ENCODE measurements around the gene CHRNA9.

CHRNA9 gene

GRCh38 chr4:40321574-40322275 lies 13.4 kb upstream of the CHRNA9 start:
- DNase-seq (ENCODE audit: low read depth), result peak; percentile 91
- no peak overlapping the region for H3K4me3 ChIP-seq (ENCODE audit: low read length)
- TF ChIP-seq CTCF (conservative IDR thresholded peaks at IDR 0.05; ENCODE audit: low read length), result no peak

- DNase-seq (ENCODE audit: low read depth), result peak; percentile 61
- H3K4me3 ChIP-seq (ENCODE audit: low read length), result no peak overlapping the region
- no peak for TF ChIP-seq CTCF (conservative IDR thresholded peaks at IDR 0.05; ENCODE audit: low read length)
Measured at GRCh38 chr4:40322811-40323210, 12.3 kb upstream of the CHRNA9 start.

GRCh38 chr4:40323866-40324265 lies 11.3 kb upstream of the CHRNA9 start:
- DNase-seq (ENCODE audit: low read depth), result no peak
- TF ChIP-seq CTCF (conservative IDR thresholded peaks at IDR 0.05; ENCODE audit: low read length), result no peak

GRCh38 chr4:40325406-40326019 lies 9.6 kb upstream of the CHRNA9 start:
- TF ChIP-seq CTCF (conservative IDR thresholded peaks at IDR 0.05; ENCODE audit: low read length), result peak; percentile 90
- DNase-seq (ENCODE audit: low read depth), result peak; percentile 72
- no peak overlapping the region for H3K4me3 ChIP-seq (ENCODE audit: low read length)

More at GRCh38 chr4:40323866-40324265, 11.3 kb upstream of the CHRNA9 start:
- no peak overlapping the region for H3K4me3 ChIP-seq (ENCODE audit: low read length)

- no peak for TF ChIP-seq CTCF (conservative IDR thresholded peaks at IDR 0.05; ENCODE audit: low read length)
- DNase-seq (ENCODE audit: low read depth), result no peak
- H3K4me3 ChIP-seq (ENCODE audit: low read length), result no peak overlapping the region
Measured at GRCh38 chr4:40327340-40327739, 7.8 kb upstream of the CHRNA9 start.

- DNase-seq (ENCODE audit: low read depth), result no peak
- TF ChIP-seq CTCF (conservative IDR thresholded peaks at IDR 0.05; ENCODE audit: low read length), result no peak
- no peak overlapping the region for H3K4me3 ChIP-seq (ENCODE audit: low read length)
Measured at GRCh38 chr4:40328383-40328782, 6.8 kb upstream of the CHRNA9 start.

- no peak for DNase-seq (ENCODE audit: low read depth)
- no peak for TF ChIP-seq CTCF (conservative IDR thresholded peaks at IDR 0.05; ENCODE audit: low read length)
- H3K4me3 ChIP-seq (ENCODE audit: low read length), result no peak overlapping the region
Measured at GRCh38 chr4:40329805-40330204, 5.3 kb upstream of the CHRNA9 start.
